Caco-2 (cell line): ENCODE measurements around the gene C15orf62. TPM values are rescaled to one million over a fixed set of nuclear protein-coding genes. Genes with fewer than 3 reads are reported as not detected.
A peak's percentile ranks its signal among the peaks of the same experiment; 100 is the strongest.

Experiments used
- BruUV-seq: library from RNA; stranded (reverse); fragments of 400-500 nt; replicated peaks from 2 replicates; lab custom pipeline; 2021; lab: Mats Ljungman, UMichigan
- CTCF ChIA-PET: fragments of 300-600 bp; sonication (Branson Sonifier 250); formaldehyde crosslinking; loops from one replicate; lab custom pipeline; 2022; ENCODE audit warnings: antibody characterized with exemption; lab: Charles Lee
- POLR2A ChIA-PET: fragments of 300-600 bp; sonication (Branson Sonifier 250); formaldehyde crosslinking; loops from one replicate; lab custom pipeline; 2022; ENCODE audit warnings: antibody characterized with exemption; lab: Charles Lee
- DNase-seq, 2 experiments: peaks; one replicate each; pipeline versions ENCODE4 v3.0.0 to v3.0.0-alpha.2; 2020 to 2022
- H3K27me3 ChIP-seq: replicated peaks from 2 replicates; pipeline ENCODE4 v1.6.0; 2011; ENCODE audit warnings: low read length; ENCODE audit not compliant: control insufficient read depth, insufficient read depth
- H3K36me3 ChIP-seq: 2 replicates; pipeline ENCODE4 v1.5.1; 2011; ENCODE audit warnings: low read length; ENCODE audit not compliant: control insufficient read depth, insufficient read depth
- H3K4me1 ChIP-seq: fragments of 250-450 bp; sonication (Bioruptor Pico); 2 replicates; pipeline ENCODE4 v1.5.1; 2020; ENCODE audit warnings: mild to moderate bottlenecking
- H3K4me3 ChIP-seq: 2 replicates; pipeline ENCODE4 v1.5.1; 2011; ENCODE audit warnings: low read depth, mild to moderate bottlenecking, control low read depth, low read length
- H3K9me3 ChIP-seq: fragments of 250-450 bp; sonication (Bioruptor Pico); 2 replicates; pipeline ENCODE4 v1.5.1; 2020; ENCODE audit warnings: mild to moderate bottlenecking, moderate library complexity
- H3K27ac Mint-ChIP-seq: one replicate; pipeline ENCODE4 v1.8.0; 2022; ENCODE audit warnings: mixed read lengths; ENCODE audit not compliant: unreplicated experiment
- H3K27me3 Mint-ChIP-seq: one replicate; pipeline ENCODE4 v1.8.0; 2022; ENCODE audit warnings: mixed read lengths; ENCODE audit not compliant: insufficient read depth, unreplicated experiment
- H3K36me3 Mint-ChIP-seq: one replicate; pipeline ENCODE4 v1.8.0; 2022; ENCODE audit warnings: mild to moderate bottlenecking, mixed read lengths; ENCODE audit not compliant: insufficient read depth, unreplicated experiment
- H3K4me1 Mint-ChIP-seq: one replicate; pipeline ENCODE4 v1.8.0; 2022; ENCODE audit warnings: low read depth, mixed read lengths; ENCODE audit not compliant: unreplicated experiment
- H3K4me3 Mint-ChIP-seq: one replicate; pipeline ENCODE4 v1.8.0; 2022; ENCODE audit warnings: mild to moderate bottlenecking, moderate library complexity, mixed read lengths; ENCODE audit not compliant: unreplicated experiment
- H3K9me3 Mint-ChIP-seq: one replicate; pipeline ENCODE4 v1.8.0; 2022; ENCODE audit warnings: mixed read lengths; ENCODE audit not compliant: unreplicated experiment
- intact Hi-C: fragments of 100-400 bp; cut with micrococcal nuclease; formaldehyde crosslinking; loops from one replicate; pipeline ENCODE4 v1.10.0; 2022; ENCODE audit not compliant: unreplicated experiment
- total RNA-seq: library from RNA; stranded (reverse); gene quantifications from 2 replicates; pipeline ENCODE4 v1.2.3, GENCODE V29; 2022
- TF ChIP-seq, protein P1 (sequence below), 2 experiments: fragments of 200-600 bp in 1 of 2; IDR thresholded peaks; 1 replicate in 1 of 2; 2 replicates in 1 of 2; pipeline versions ENCODE4 v1.5.1 to v1.8.0; 2011 to 2022; ENCODE audit warnings: antibody characterized with exemption in 1 of 2, control low read depth in 1 of 2, inconsistent platforms in 1 of 2, low read depth in 1 of 2, low read length in 1 of 2, mild to moderate bottlenecking in 1 of 2, moderate library complexity in 1 of 2; ENCODE audit not compliant: insufficient read depth in 1 of 2, severe bottlenecking in 1 of 2, unreplicated experiment in 1 of 2

C15orf62 gene
- total RNA-seq, 1 experiment from 2014 or later = 1.3 TPM

DNA sequence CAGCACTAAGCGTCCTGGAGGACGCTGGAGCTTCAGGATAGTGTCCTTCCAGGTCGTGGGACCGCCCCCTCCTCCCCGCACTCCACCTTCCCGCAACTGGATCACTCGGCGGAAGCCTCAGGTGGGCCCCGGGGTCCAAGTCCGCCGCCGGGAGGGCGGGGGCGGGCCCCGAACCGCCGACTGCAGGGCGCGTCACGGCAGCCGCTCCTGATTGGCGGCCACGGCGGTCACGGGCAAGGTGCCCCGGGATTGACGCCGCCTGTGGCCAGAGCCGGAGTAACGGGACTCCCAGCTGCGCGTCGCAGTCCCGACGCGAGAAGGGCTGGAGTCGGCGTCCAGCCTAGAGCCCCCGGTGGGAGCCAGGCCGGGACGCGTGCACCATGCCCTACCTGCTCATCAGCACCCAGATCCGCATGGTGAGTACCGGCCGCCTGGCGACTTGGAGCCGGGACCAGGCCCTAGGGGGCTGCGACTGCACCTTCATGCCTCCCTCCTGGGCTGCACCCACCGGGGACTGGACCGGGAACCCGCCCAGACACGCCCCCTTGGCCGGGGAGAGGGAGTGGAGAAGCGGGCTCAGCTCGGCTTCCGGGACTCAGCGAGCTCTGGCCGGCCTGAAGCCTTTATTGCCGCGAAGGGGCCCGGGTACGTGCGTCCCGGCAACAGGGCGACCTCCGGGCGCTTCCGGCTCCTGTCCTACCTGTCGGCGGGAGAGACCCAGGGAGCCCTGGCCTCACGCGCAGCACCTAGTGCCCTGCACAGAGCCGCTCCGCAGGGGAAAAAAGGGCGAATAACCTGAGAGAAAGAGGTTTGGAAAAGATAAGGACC lies 5.8 kb upstream of the C15orf62 start, which contains the start of gene GCHFR:
Gene GCHFR (plus strand): TSS at position 268 of the 828 bp plus-strand sequence. CDS start 113 bp downstream, at position 381.
- Mint-ChIP-seq H3K9me3 (no peaks in the 10 kb centered on the region), H3K27ac (peak within 1 kb of the TSS; percentile 90), H3K4me1 (peaks cover 11% of the 10 kb centered on the region), H3K36me3 (peaks cover 33% of the 10 kb centered on the region), H3K4me3 (peak within 1 kb of the TSS; percentile 86), H3K27me3 (no peaks in the 10 kb centered on the region)
- DNase-seq = peak; percentile 90 to 93
- no peaks in the 10 kb centered on the region for H3K27me3 ChIP-seq
- H3K4me1 ChIP-seq = peaks cover 7% of the 10 kb centered on the region; the same call in 1 of the 2 replicates
- POLR2A ChIA-PET = interaction anchor here (0.6 to 1.7 kb wide), 9 partner anchors 9 to 199 kb away, joined by 3 to 10 read pairs (median 4); partner anchors contain the start of genes CHAC1, DNAJC17, RAD51 and RMDN3
- CTCF ChIA-PET = interaction anchor here (0.6 to 5.7 kb wide), 12 partner anchors 12 to 164 kb away, joined by 3 to 25 read pairs (median 4); partner anchors contain the start of genes DNAJC17, VPS18 and ZFYVE19
- peak within 1 kb of the TSS; percentile 92 for H3K4me3 ChIP-seq
- H3K9me3 ChIP-seq = no peaks in the 10 kb centered on the region
- TF ChIP-seq, protein P1, sequence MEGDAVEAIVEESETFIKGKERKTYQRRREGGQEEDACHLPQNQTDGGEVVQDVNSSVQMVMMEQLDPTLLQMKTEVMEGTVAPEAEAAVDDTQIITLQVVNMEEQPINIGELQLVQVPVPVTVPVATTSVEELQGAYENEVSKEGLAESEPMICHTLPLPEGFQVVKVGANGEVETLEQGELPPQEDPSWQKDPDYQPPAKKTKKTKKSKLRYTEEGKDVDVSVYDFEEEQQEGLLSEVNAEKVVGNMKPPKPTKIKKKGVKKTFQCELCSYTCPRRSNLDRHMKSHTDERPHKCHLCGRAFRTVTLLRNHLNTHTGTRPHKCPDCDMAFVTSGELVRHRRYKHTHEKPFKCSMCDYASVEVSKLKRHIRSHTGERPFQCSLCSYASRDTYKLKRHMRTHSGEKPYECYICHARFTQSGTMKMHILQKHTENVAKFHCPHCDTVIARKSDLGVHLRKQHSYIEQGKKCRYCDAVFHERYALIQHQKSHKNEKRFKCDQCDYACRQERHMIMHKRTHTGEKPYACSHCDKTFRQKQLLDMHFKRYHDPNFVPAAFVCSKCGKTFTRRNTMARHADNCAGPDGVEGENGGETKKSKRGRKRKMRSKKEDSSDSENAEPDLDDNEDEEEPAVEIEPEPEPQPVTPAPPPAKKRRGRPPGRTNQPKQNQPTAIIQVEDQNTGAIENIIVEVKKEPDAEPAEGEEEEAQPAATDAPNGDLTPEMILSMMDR (IDR thresholded peaks at IDR 0.05; ENCODE audit: insufficient read depth in 1 of 2, low read depth in 1 of 2, low read length in 1 of 2, severe bottlenecking in 1 of 2, unreplicated experiment in 1 of 2) = peak; percentile 17 to 49
- H3K36me3 ChIP-seq = no peaks in the 10 kb centered on the region
- intact Hi-C loops = loop anchor here (1.0 to 10.0 kb wide), 3 partner anchors 9 to 199 kb away; partner anchors contain the start of genes CCDC32, RMDN3 and RPUSD2
- BruUV-seq = no TSS peak

DNA sequence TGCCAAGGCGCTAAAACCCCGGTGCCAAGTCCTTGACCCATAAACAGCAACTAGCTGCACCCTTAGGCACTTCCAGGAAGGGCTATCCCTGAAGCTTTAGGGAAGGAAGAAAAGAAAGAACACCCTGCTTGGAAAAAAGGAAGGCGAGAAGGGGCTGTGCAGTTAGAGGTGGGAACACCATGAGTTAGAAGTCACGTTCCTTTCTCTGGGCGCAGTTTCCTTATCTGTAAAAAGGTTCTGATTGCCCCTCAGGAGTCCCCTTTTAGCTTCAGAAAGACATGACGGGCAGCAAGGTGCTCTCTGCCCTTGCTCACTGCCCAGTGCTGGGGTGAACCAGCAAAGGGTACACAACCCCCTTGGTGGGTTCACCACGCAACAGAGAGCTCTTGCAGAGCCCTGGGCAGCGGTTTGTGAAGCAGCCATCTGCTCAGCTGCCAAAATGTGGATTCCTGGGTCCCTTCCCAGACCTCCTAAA lies 5.1 kb upstream of the C15orf62 start:
- TSS peak; percentile 50 for BruUV-seq
- Mint-ChIP-seq H3K4me1 (peaks cover 11% of the 10 kb centered on the region), H3K27me3 (no peaks in the 10 kb centered on the region), H3K9me3 (no peaks in the 10 kb centered on the region), H3K36me3 (peaks cover 40% of the 10 kb centered on the region), H3K27ac (peak overlapping the region; percentile 90), H3K4me3 (peak overlapping the region; percentile 86)
- ChIA-PET POLR2A (interaction anchor here (0.6 to 1.0 kb wide), 2 partner anchors 55 to 130 kb away, joined by 3 read pairs; partner anchors contain the start of gene VPS18), CTCF (interaction anchor here (0.7 to 5.7 kb wide), 7 partner anchors 11 to 127 kb away, joined by 3 to 25 read pairs (median 9); no protein-coding TSS in a partner anchor)
- DNase-seq = no peak
- intact Hi-C loops = loop anchor here (2.0 to 10.0 kb wide), 2 partner anchors 18 to 200 kb away; partner anchors contain the start of genes CCDC32 and RPUSD2
- peaks cover 7% of the 10 kb centered on the region; the same call in 1 of the 2 replicates for H3K4me1 ChIP-seq
- H3K4me3 ChIP-seq = peak overlapping the region; percentile 92
- H3K36me3 ChIP-seq = peaks cover 1% of the 10 kb centered on the region; the same call in 1 of the 2 replicates
- H3K9me3 ChIP-seq = no peaks in the 10 kb centered on the region
- no peaks in the 10 kb centered on the region for H3K27me3 ChIP-seq
- TF ChIP-seq, protein P1 (IDR thresholded peaks at IDR 0.05; ENCODE audit: insufficient read depth in 1 of 2, low read depth in 1 of 2, low read length in 1 of 2, severe bottlenecking in 1 of 2, unreplicated experiment in 1 of 2) = no peak
